ENCODE data around the gene UNC5A.

DNA sequence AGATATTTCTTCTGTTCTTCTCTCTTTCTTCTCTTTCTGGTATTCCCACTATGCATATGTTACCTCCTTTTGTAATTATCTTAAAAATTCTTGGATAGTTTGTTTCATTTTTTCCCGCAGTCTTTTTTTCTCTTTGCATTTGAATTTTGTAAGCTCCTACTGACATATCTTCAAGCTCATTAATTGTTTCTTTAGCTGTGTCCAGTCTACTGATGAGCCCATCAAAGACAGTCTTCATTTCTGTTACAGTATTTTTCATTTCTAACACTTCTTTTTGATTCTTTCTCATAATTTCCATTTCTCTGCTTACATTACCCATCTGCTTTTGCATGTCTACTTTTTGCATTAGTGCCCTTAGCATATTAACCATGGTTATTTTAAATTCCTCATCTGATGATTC, 44.7 kb upstream of the UNC5A start:
- no peak for TF ChIP-seq POLR2A (IDR thresholded peaks at IDR 0.05)
- TF ChIP-seq, protein P1, sequence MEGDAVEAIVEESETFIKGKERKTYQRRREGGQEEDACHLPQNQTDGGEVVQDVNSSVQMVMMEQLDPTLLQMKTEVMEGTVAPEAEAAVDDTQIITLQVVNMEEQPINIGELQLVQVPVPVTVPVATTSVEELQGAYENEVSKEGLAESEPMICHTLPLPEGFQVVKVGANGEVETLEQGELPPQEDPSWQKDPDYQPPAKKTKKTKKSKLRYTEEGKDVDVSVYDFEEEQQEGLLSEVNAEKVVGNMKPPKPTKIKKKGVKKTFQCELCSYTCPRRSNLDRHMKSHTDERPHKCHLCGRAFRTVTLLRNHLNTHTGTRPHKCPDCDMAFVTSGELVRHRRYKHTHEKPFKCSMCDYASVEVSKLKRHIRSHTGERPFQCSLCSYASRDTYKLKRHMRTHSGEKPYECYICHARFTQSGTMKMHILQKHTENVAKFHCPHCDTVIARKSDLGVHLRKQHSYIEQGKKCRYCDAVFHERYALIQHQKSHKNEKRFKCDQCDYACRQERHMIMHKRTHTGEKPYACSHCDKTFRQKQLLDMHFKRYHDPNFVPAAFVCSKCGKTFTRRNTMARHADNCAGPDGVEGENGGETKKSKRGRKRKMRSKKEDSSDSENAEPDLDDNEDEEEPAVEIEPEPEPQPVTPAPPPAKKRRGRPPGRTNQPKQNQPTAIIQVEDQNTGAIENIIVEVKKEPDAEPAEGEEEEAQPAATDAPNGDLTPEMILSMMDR (IDR thresholded peaks at IDR 0.05): no peak
- no peak for TF ChIP-seq EP300 (IDR thresholded peaks at IDR 0.05)
- no peak for TF ChIP-seq POLR2AphosphoS5 (IDR thresholded peaks at IDR 0.05)
